Measurements from ENCODE around the gene PPP2R2B.

PPP2R2B gene

DNA sequence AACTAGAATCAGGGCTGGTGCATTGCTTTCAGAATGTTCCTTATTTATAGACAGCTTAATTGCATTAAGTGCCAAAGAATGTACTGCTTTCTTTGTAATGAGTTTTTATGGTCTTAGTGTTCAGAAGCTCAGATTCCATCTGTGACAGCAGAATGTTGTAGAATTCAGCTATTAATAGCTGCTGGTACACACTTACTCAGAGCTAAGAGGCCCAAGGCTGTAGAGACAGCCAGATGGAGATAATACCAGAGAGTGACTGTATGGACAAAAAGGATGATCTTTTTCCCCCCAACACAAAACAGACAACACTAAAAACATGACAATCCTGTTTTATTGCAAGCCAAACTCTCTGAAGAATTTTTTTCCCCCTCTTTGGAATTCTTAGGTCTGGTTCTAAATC lies 50.2 kb downstream of the PPP2R2B start:
- no peak for DNase-seq (ENCODE audit: low read depth in 3 of 3)

- no peak for DNase-seq (ENCODE audit: low read depth in 3 of 3)
Observed at GRCh38 chr5:146827901-146828300, 50.7 kb downstream of the PPP2R2B start.

- DNase-seq (ENCODE audit: low read depth in 3 of 3), result no peak
Observed at GRCh38 chr5:146825033-146825432, 53.5 kb downstream of the PPP2R2B start.

- DNase-seq (ENCODE audit: low read depth in 3 of 3), result no peak
Observed at GRCh38 chr5:146821732-146822131, 56.8 kb downstream of the PPP2R2B start.

DNA sequence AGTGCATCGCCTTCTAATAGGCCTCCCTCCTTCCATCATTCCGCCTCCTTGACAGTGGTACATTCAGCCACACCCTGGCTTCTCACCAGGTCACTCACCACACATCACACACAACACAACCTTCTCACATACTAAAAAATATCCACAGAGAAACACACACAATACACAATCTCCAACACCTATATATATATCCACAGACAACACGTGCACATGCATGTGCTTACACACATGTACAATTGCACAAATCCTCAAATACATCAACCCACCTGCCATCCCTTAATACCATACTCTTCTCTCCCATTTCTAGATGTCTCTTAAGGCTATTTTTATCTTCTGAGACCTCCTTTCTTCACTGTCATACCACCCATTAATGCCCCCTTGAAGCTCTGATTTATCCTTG lies 57.6 kb downstream of the PPP2R2B start:
- no peak for DNase-seq (ENCODE audit: low read depth in 3 of 3)

GRCh38 chr5:146818822-146819221 lies 59.7 kb downstream of the PPP2R2B start:
- DNase-seq (ENCODE audit: low read depth in 3 of 3), result no peak

- no peak for DNase-seq (ENCODE audit: low read depth in 3 of 3)
Observed at GRCh38 chr5:146817973-146818372, 60.6 kb downstream of the PPP2R2B start.

DNA sequence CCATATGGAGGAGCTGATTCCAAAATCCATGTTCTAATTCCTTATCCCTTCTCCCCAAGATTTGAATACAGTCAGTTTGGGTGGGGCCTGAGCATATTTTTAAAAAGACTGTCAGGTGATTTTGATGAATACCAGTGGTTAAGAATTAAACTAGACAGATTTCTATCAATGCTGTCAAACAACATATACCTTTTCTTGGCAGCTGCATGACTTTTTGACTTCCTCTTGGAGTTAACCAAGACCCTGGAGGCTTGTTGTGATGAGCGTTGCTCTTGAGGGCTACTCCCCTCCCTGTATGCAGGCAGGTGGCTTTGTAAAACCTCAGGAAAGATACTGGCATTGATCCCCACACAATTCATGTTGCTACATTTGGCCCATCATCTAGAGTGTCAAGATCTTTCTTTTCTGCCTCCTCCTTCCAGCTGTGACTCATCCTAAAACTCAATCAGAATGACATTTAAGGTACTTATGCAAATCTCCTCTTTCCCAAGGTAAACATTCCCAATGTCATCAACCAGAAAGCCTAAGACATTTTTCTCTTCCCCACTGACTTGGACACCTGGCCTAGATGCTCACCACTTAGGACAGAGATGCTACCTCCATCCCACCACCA lies 61.7 kb downstream of the PPP2R2B start:
- no peak for DNase-seq (ENCODE audit: low read depth in 3 of 3)

- DNase-seq (ENCODE audit: low read depth in 3 of 3), result no peak
Observed at GRCh38 chr5:146815411-146815810, 63.1 kb downstream of the PPP2R2B start.

- DNase-seq (ENCODE audit: low read depth in 3 of 3), result no peak
Observed at GRCh38 chr5:146813346-146814157, 65.0 kb downstream of the PPP2R2B start.

- DNase-seq (ENCODE audit: low read depth in 3 of 3), result no peak
Observed at GRCh38 chr5:146805081-146805480, 73.5 kb downstream of the PPP2R2B start.

- no peak for DNase-seq (ENCODE audit: low read depth in 3 of 3)
Observed at GRCh38 chr5:146802945-146803522, 75.5 kb downstream of the PPP2R2B start.

DNA sequence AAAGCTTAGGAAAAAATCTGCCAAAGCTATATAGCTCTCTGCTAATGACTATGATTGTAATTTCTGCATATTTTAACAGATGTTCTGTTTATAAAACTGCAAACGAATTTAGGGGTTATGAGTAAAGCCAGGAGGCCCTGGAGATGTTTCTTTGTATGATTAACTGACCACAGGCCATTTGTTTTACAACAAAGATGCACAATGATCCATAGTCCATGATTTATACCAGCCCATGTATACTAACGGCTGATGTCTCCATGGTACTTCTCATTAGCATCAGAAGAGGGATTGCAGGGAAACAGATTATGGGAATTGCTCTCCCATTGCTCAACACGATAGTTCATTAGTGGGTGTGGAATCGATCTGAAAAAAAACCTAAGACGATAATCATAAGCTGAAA lies 78.9 kb downstream of the PPP2R2B start:
- DNase-seq (ENCODE audit: low read depth in 3 of 3), result no peak

GRCh38 chr5:146799231-146799630 lies 79.3 kb downstream of the PPP2R2B start:
- DNase-seq (ENCODE audit: low read depth in 3 of 3), result no peak

DNA sequence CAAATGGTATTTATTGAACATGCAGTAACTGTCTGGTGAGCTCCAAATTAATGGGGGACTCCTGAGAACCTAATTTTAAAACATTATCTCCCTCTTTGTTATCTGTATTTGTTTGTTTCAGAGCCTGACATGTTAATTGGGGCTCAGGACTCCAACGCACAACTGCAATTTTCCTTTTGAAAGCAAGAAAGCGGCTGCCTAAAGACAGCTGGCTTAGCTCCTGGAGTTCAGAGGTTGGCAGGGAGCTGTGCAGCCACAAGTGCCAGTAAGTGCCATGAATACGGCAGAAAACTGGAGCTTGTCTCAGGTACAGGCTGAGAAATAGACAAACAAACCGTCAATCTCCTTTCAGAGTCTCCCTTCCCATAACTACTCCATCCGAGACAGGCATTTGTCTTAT lies 80.9 kb downstream of the PPP2R2B start:
- no peak for DNase-seq (ENCODE audit: low read depth in 3 of 3)

DNA sequence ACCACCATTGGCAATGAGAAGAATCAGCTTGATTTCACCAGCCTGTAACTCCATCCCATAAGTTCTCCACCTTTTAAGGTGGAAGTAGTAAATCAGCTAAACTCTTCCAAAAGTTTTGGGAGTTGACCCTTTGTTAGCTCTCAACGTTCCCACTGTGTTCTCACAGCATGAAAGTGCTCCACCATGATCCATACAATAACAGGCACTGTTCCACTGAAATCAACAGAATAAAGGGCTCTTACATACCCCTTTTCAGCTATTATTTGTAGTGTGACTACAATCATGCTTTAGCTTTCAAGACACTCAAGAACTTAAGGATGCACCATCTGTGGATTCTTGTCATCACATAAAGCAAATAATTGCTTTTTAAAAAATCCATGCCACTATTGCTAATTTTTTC lies 81.6 kb downstream of the PPP2R2B start:
- DNase-seq (ENCODE audit: low read depth in 3 of 3), result no peak

- DNase-seq (ENCODE audit: low read depth in 3 of 3), result no peak
Observed at GRCh38 chr5:146796144-146796543, 82.4 kb downstream of the PPP2R2B start.

DNA sequence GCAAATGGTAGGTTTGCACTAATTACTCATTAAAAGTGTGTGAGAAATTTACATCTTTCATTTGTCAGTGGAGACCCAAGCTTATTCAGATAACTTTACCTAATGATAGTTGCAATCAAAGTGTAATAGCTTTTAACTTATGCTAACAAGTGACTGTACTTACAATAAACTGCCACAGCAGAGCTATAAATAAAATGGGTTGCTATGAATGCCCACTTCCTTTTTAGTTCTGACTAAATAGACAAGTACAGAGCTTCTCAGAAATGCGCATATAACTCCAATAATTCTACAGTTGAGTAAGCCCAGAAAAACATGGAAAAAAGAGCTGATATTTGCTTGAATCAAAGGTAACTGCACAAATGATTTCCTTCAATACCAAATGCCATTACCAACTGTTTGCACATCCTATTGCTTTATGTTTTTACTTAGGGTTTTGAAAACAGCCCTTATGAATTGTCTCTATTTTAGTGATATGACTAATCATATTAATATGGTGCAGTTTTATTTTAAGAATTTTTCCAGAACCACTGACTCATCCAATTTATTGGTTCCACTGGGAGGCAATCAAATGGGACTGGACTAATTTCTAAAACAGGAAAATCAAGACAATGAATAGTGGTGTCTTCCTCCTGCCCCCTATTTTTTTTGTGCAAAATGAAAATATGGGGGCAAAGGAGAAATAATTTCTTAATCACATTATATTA lies 84.1 kb downstream of the PPP2R2B start:
- no peak for DNase-seq (ENCODE audit: low read depth in 3 of 3)

DNA sequence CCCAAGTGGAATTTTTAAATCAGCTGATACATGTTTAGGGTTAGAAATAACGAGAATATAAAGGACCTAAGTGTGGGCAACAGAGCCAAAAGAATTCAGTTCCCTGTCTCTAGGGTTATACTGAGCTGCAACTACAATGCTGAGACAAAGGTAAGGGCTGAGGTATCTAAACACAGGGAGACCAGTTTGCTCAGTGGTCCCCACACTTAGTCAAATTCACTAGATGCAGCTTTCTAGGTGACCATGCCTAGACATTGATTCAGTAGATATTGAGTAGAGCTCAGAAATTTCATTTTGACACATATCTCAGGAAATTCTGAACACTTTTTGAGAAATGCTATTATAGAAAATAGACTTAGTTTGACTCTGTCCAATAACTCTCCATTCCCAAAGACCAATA lies 84.8 kb downstream of the PPP2R2B start:
- DNase-seq (ENCODE audit: low read depth in 3 of 3), result no peak

DNA sequence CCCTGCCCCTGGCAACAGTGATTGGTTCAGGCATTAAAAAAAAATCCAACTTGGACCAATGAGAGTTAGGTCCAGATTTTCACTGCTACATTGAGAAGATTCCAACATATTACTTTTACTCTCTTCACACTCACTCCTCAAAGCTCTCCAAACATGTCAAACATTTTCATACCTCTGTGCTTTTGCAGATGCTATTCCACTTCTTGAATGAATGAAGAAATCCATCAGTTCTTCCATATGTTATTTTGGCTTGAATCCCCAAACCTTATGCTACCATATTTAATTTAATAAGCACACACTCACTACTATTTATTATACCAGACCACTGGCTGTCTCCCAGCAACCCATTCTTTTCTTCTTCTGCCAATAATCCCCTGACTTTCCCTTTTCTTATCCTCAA lies 87.1 kb downstream of the PPP2R2B start:
- DNase-seq (ENCODE audit: low read depth in 3 of 3), result no peak

- no peak for DNase-seq (ENCODE audit: low read depth in 3 of 3)
Observed at GRCh38 chr5:146789712-146790653, 88.6 kb downstream of the PPP2R2B start.

Data from stimulated activated CD4-positive, alpha-beta T cell treated with anti-CD3 and anti-CD28 coated beads, TNF-alpha, amount 100 ng/mL, for 48 hours (primary cell).